ENCODE measurements around the gene RPGRIP1L. TPM values are rescaled to one million over a fixed set of nuclear protein-coding genes. Genes with fewer than 3 reads are reported as not detected.

Gene RPGRIP1L
- total and polyA plus RNA-seq, 2 donors (not counting 1 experiment from before 2014, with no cell fraction given) = 7.4 to 13.0 TPM

DNA sequence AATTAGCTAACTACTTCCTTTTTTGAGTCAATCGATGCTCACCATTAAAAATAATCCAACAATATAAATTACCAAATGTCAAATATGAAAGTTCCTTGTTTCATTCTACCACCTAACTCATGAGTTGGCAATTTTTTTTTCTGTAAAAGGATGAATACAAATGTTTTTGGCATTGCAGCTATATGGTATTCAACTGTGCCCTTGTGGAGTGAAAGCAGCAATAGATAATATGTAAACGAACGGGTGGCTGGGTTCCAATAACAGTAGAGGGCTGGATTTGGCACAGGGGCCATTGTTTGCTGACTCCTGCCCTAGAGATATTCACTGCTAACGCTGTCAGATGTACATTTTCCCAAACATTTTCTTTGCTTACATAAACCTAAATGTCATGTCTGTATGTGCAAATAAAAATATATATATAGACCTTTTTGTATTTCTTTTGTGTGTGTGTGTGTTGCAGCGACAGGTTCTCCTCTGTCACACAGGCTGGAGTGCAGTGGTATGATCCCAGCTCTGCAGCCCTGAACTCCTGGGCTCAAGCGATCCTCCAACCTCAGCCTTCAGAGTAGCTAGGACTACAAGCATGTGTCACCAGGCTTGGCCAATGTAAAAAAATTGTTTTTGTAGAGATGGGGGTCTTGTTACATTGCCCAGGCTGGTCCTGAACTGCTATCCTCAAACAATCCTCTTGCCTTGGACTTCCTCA, 73.9 kb downstream of the RPGRIP1L start:
- Histone ChIP-seq H2AFZ (ENCODE audit: low read length) (no peak overlapping the region), H3K4me2 (ENCODE audit: extremely low read depth, insufficient read depth, low read length) (no peak overlapping the region), H3K27ac (ENCODE audit: insufficient read depth, low read length) (no peak overlapping the region), H3K9me3 (ENCODE audit: control insufficient read depth, insufficient read depth, low read depth, low read length) (no peaks in the 10 kb centered on the region), H3K4me1 (ENCODE audit: control insufficient read depth, extremely low read depth, insufficient read depth, low read length) (no peaks in the 10 kb centered on the region), H3K27me3 (ENCODE audit: control insufficient read depth, insufficient read depth, low read length) (no peaks in the 10 kb centered on the region), H3K9ac (ENCODE audit: insufficient read depth, low read length) (no peak overlapping the region), H3K36me3 (ENCODE audit: control insufficient read depth, insufficient read depth, low read length) (no peaks in the 10 kb centered on the region), H3K79me2 (ENCODE audit: control insufficient read depth, insufficient read depth, low read length) (no peaks in the 10 kb centered on the region), H3K4me3 (replicated peaks in 1 of 4; ENCODE audit: control extremely low read depth in 1 of 4, insufficient read depth in 1 of 4, low read depth in 3 of 4, low read length in 4 of 4) (no peak overlapping the region), H4K20me1 (ENCODE audit: control insufficient read depth, extremely low read depth, insufficient read depth, low read length) (no peaks in the 10 kb centered on the region)
- peak in 1 of 2 donors; percentile 5 for DNase-seq (ENCODE audit: low read depth in 2 of 2)
- no peak for TF ChIP-seq EZH2 (IDR thresholded peaks at IDR 0.05; ENCODE audit: low read length, missing control alignments)
- no peak for TF ChIP-seq CTCF (conservative IDR thresholded peaks at IDR 0.05 in 1 of 2, IDR thresholded peaks at IDR 0.05 in 1 of 2; ENCODE audit: low read depth in 1 of 2, low read length in 2 of 2)

- H3K4me3 ChIP-seq (replicated peaks in 1 of 4; ENCODE audit: control extremely low read depth in 1 of 4, insufficient read depth in 1 of 4, low read depth in 3 of 4, low read length in 4 of 4) = no peak overlapping the region
- TF ChIP-seq CTCF (conservative IDR thresholded peaks at IDR 0.05 in 1 of 2, IDR thresholded peaks at IDR 0.05 in 1 of 2; ENCODE audit: low read depth in 1 of 2, low read length in 2 of 2) = no peak
- no peaks in the 10 kb centered on the region for H3K9me3 ChIP-seq (ENCODE audit: control insufficient read depth, insufficient read depth, low read depth, low read length)
- no peak for DNase-seq (ENCODE audit: low read depth in 2 of 2)
- no peak overlapping the region for H3K27ac ChIP-seq (ENCODE audit: insufficient read depth, low read length)
- no peaks in the 10 kb centered on the region for H3K36me3 ChIP-seq (ENCODE audit: control insufficient read depth, insufficient read depth, low read length)
- H3K9ac ChIP-seq (ENCODE audit: insufficient read depth, low read length) = no peak overlapping the region
- no peaks in the 10 kb centered on the region for H3K79me2 ChIP-seq (ENCODE audit: control insufficient read depth, insufficient read depth, low read length)
- no peaks in the 10 kb centered on the region for H4K20me1 ChIP-seq (ENCODE audit: control insufficient read depth, extremely low read depth, insufficient read depth, low read length)
- no peaks in the 10 kb centered on the region for H3K4me1 ChIP-seq (ENCODE audit: control insufficient read depth, extremely low read depth, insufficient read depth, low read length)
- no peak overlapping the region for H3K4me2 ChIP-seq (ENCODE audit: extremely low read depth, insufficient read depth, low read length)
- no peak overlapping the region for H2AFZ ChIP-seq (ENCODE audit: low read length)
- H3K27me3 ChIP-seq (ENCODE audit: control insufficient read depth, insufficient read depth, low read length) = no peaks in the 10 kb centered on the region
These were observed 74.5 kb downstream of the RPGRIP1L start for GRCh38 chr16:53629151-53629550.

- no peak for DNase-seq (ENCODE audit: low read depth in 2 of 2)
- H3K4me1 ChIP-seq (ENCODE audit: control insufficient read depth, extremely low read depth, insufficient read depth, low read length) = no peaks in the 10 kb centered on the region
- no peak for TF ChIP-seq CTCF (conservative IDR thresholded peaks at IDR 0.05 in 1 of 2, IDR thresholded peaks at IDR 0.05 in 1 of 2; ENCODE audit: low read depth in 1 of 2, low read length in 2 of 2)
- no peak overlapping the region for H3K4me2 ChIP-seq (ENCODE audit: extremely low read depth, insufficient read depth, low read length)
- no peak overlapping the region for H2AFZ ChIP-seq (ENCODE audit: low read length)
- H3K36me3 ChIP-seq (ENCODE audit: control insufficient read depth, insufficient read depth, low read length) = no peaks in the 10 kb centered on the region
- H3K9ac ChIP-seq (ENCODE audit: insufficient read depth, low read length) = no peak overlapping the region
- no peaks in the 10 kb centered on the region for H3K9me3 ChIP-seq (ENCODE audit: control insufficient read depth, insufficient read depth, low read depth, low read length)
- no peak overlapping the region for H3K4me3 ChIP-seq (replicated peaks in 1 of 4; ENCODE audit: control extremely low read depth in 1 of 4, insufficient read depth in 1 of 4, low read depth in 3 of 4, low read length in 4 of 4)
- no peaks in the 10 kb centered on the region for H3K79me2 ChIP-seq (ENCODE audit: control insufficient read depth, insufficient read depth, low read length)
- no peaks in the 10 kb centered on the region for H4K20me1 ChIP-seq (ENCODE audit: control insufficient read depth, extremely low read depth, insufficient read depth, low read length)
- H3K27me3 ChIP-seq (ENCODE audit: control insufficient read depth, insufficient read depth, low read length) = no peaks in the 10 kb centered on the region
- H3K27ac ChIP-seq (ENCODE audit: insufficient read depth, low read length) = no peak overlapping the region
These were observed 76.8 kb downstream of the RPGRIP1L start for GRCh38 chr16:53626811-53627210.

All from fibroblast of lung (primary cell).